ENCODE measurements around the gene RAPGEF1. TPM values are rescaled to one million over a fixed set of nuclear protein-coding genes. Genes with fewer than 3 reads are reported as not detected.

Gene RAPGEF1
- total RNA-seq, 2 donors from 2014 or later, result 28.6 to 63.8 TPM

GRCh38 chr9:131673068-131673467 is 66.8 kb downstream of the RAPGEF1 start:
- TF ChIP-seq POLR2AphosphoS5 (IDR thresholded peaks at IDR 0.05), result no peak
- H3K27me3 ChIP-seq (replicated peaks; ENCODE audit: insufficient read depth), result no peaks in the 10 kb centered on the region
- H3K36me3 ChIP-seq, result no peaks in the 10 kb centered on the region
- peaks cover 9% of the 10 kb centered on the region for H3K4me1 ChIP-seq (replicated peaks)
- intact Hi-C loops (cut with DNase I), result no loop called here
- no peak overlapping the region for H3K27ac ChIP-seq
- 87% methylated on average over 1 of the region's 1 CpG for WGBS
- no peak overlapping the region for H3K4me3 ChIP-seq
- DNase-seq (ENCODE audit: low spot score), result no peak
- H3K9me3 ChIP-seq, result no peaks in the 10 kb centered on the region

GRCh38 chr9:131672451-131672850 is 67.4 kb downstream of the RAPGEF1 start:
- 46% methylated on average over 4 of the region's 4 CpGs for WGBS
- no peak for DNase-seq (ENCODE audit: low spot score)
- peak overlapping the region in 1 of 2 donors; percentile 11 for H3K27ac ChIP-seq

GRCh38 chr9:131671133-131671520 is 68.7 kb downstream of the RAPGEF1 start:
- peak overlapping the region in 1 of 2 donors; percentile 18 for H3K27ac ChIP-seq
- 78% methylated on average over 9 of the region's 9 CpGs for WGBS
- H3K4me3 ChIP-seq, result no peak overlapping the region
- H3K27me3 ChIP-seq (replicated peaks; ENCODE audit: insufficient read depth), result no peaks in the 10 kb centered on the region
- peaks cover 9% of the 10 kb centered on the region for H3K4me1 ChIP-seq (replicated peaks)
- H3K9me3 ChIP-seq, result no peaks in the 10 kb centered on the region
- intact Hi-C loops (cut with DNase I), result no loop called here
- H3K36me3 ChIP-seq, result no peaks in the 10 kb centered on the region
- TF ChIP-seq CTCF (IDR thresholded peaks at IDR 0.05) (no peak), POLR2AphosphoS5 (IDR thresholded peaks at IDR 0.05) (no peak), POLR2A (IDR thresholded peaks at IDR 0.05) (no peak)
- DNase-seq (ENCODE audit: low spot score), result no peak

More at GRCh38 chr9:131672451-131672850, 67.4 kb downstream of the RAPGEF1 start:
- Histone ChIP-seq H3K4me1 (replicated peaks) (peaks cover 9% of the 10 kb centered on the region), H3K9me3 (no peaks in the 10 kb centered on the region), H3K36me3 (no peaks in the 10 kb centered on the region), H3K4me3 (no peak overlapping the region), H3K27me3 (replicated peaks; ENCODE audit: insufficient read depth) (no peaks in the 10 kb centered on the region)
- TF ChIP-seq POLR2AphosphoS5 (IDR thresholded peaks at IDR 0.05) (no peak), POLR2A (IDR thresholded peaks at IDR 0.05) (no peak), CTCF (IDR thresholded peaks at IDR 0.05) (no peak)
- intact Hi-C loops (cut with DNase I), result no loop called here

- DNase-seq (ENCODE audit: low spot score), result no peak
- intact Hi-C loops (cut with DNase I), result no loop called here
- Histone ChIP-seq H3K9me3 (no peaks in the 10 kb centered on the region), H3K4me3 (no peak overlapping the region), H3K4me1 (replicated peaks) (peaks cover 9% of the 10 kb centered on the region), H3K27me3 (replicated peaks; ENCODE audit: insufficient read depth) (no peaks in the 10 kb centered on the region), H3K36me3 (no peaks in the 10 kb centered on the region), H3K27ac (peak overlapping the region; percentile 18 to 58)
- WGBS, result 82% methylated on average over 13 of the region's 13 CpGs
- TF ChIP-seq CTCF (IDR thresholded peaks at IDR 0.05) (no peak), POLR2AphosphoS5 (IDR thresholded peaks at IDR 0.05) (peak; percentile 9), POLR2A (IDR thresholded peaks at IDR 0.05) (no peak)
These were observed 69.4 kb downstream of the RAPGEF1 start for GRCh38 chr9:131670247-131671132.

GRCh38 chr9:131669269-131670157 is 70.4 kb downstream of the RAPGEF1 start:
- no peak for DNase-seq (ENCODE audit: low spot score)
- Histone ChIP-seq H3K9me3 (no peaks in the 10 kb centered on the region), H3K27me3 (replicated peaks; ENCODE audit: insufficient read depth) (no peaks in the 10 kb centered on the region), H3K4me1 (replicated peaks) (peaks cover 9% of the 10 kb centered on the region), H3K4me3 (no peak overlapping the region), H3K27ac (peak overlapping the region; percentile 18 to 58), H3K36me3 (no peaks in the 10 kb centered on the region)
- WGBS, result 65% methylated on average over 12 of the region's 12 CpGs
- no peak for TF ChIP-seq POLR2AphosphoS5 (IDR thresholded peaks at IDR 0.05)
- no peak for TF ChIP-seq CTCF (IDR thresholded peaks at IDR 0.05)
- TF ChIP-seq POLR2A (IDR thresholded peaks at IDR 0.05), result no peak
- intact Hi-C loops (cut with DNase I), result no loop called here
